Measurements from ENCODE around the gene DDAH1.

DNA sequence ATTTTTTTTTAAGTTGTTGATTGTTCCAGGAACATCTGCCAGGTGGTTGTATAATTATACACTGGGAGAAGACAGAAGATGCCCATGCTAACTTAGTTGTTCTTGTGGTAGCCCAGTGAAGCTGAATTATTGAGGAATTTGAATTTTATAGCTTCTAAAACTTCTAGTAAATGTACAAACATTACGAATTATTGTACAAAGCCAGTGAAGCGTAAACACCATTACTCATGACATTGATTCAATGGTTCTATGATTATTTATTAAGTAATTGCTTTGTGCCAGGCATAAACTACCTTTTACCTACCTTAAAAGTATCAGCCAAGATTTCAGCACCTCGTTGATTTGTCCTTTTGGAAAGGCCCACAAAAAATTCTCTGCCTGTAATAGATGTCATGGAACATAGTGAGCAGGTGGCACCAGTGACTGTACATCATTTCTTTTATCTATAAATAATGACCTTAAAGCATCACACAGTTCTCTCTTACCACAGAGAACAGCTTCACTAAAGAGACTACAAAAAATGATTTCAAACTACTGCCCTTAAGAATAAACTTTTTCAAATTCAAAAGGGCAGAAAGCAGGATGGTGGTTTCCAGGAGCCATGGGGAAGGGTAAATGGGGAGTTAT lies 113.6 kb downstream of the DDAH1 start:
- TF ChIP-seq, protein P1, sequence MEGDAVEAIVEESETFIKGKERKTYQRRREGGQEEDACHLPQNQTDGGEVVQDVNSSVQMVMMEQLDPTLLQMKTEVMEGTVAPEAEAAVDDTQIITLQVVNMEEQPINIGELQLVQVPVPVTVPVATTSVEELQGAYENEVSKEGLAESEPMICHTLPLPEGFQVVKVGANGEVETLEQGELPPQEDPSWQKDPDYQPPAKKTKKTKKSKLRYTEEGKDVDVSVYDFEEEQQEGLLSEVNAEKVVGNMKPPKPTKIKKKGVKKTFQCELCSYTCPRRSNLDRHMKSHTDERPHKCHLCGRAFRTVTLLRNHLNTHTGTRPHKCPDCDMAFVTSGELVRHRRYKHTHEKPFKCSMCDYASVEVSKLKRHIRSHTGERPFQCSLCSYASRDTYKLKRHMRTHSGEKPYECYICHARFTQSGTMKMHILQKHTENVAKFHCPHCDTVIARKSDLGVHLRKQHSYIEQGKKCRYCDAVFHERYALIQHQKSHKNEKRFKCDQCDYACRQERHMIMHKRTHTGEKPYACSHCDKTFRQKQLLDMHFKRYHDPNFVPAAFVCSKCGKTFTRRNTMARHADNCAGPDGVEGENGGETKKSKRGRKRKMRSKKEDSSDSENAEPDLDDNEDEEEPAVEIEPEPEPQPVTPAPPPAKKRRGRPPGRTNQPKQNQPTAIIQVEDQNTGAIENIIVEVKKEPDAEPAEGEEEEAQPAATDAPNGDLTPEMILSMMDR (conservative IDR thresholded peaks at IDR 0.05; ENCODE audit: low read length) = no peak
- no peak for TF ChIP-seq EZH2phosphoT487 (IDR thresholded peaks at IDR 0.05; ENCODE audit: borderline replicate concordance)
